ENCODE measurements around the gene HTR5A.

- TF ChIP-seq CTCF (IDR thresholded peaks at IDR 0.05; ENCODE audit: extremely low read depth in 1 of 2, insufficient read depth in 1 of 2, low read depth in 1 of 2, low read length in 2 of 2) (no peak), POLR2A (IDR thresholded peaks at IDR 0.05; ENCODE audit: low read depth, low read length) (no peak), EZH2 (IDR thresholded peaks at IDR 0.05; ENCODE audit: borderline replicate concordance, low read depth, low read length, severe bottlenecking) (no peak), POLR2AphosphoS5 (IDR thresholded peaks at IDR 0.05; ENCODE audit: insufficient read depth, low read depth, low read length) (no peak), MAX (IDR thresholded peaks at IDR 0.05; ENCODE audit: insufficient read depth, insufficient read length) (no peak), GATA2 (IDR thresholded peaks at IDR 0.05; ENCODE audit: insufficient read depth, insufficient read length, low read depth, low read length) (no peak)
These were observed 20.6 kb downstream of the HTR5A start for GRCh38 chr7:155090684-155091083.

All from endothelial cell of umbilical vein (primary cell).